K562 (cell line): ENCODE data around the gene GALNT15. TPM values are rescaled to one million over a fixed set of nuclear protein-coding genes. Genes with fewer than 3 reads are reported as not detected.
A peak's percentile ranks its signal among the peaks of the same experiment; 100 is the strongest.

ENCODE experiments used
- CAMTA2 ChIP-seq: fragments of 250-450 bp; sonication (Bioruptor Pico); conservative IDR thresholded peaks from 2 replicates; pipeline ENCODE4 v1.5.1; 2022
- GABPB2 ChIP-seq: fragments of 250-450 bp; sonication (Bioruptor Pico); conservative IDR thresholded peaks from 2 replicates; pipeline ENCODE4 v1.5.1; 2021; ENCODE audit warnings: mild to moderate bottlenecking
- HDGF ChIP-seq: fragments of 450-650 bp; IDR thresholded peaks from 2 replicates; pipeline ENCODE4 v1.6.1; 2016
- HNRNPLL ChIP-seq: fragments of 200-400 bp; formaldehyde crosslinking; IDR thresholded peaks from 2 replicates; pipeline ENCODE4 v1.6.1; 2017; ENCODE audit warnings: low read length, low read depth, mild to moderate bottlenecking; ENCODE audit not compliant: poor library complexity, severe bottlenecking
- MCM5 ChIP-seq: fragments of 450-650 bp; IDR thresholded peaks from 2 replicates; pipeline ENCODE4 v1.6.1; 2016; ENCODE audit warnings: low read depth
- MCM7 ChIP-seq, 2 experiments: fragments of 450-650 bp; IDR thresholded peaks; 2 replicates each; pipeline ENCODE4 v1.6.1; 2016 to 2018
- MTF1 ChIP-seq: fragments of 250-450 bp; sonication (Bioruptor Pico); IDR thresholded peaks from 2 replicates; pipeline ENCODE4 v1.9.0; 2021; ENCODE audit warnings: moderate library complexity, mild to moderate bottlenecking, inconsistent platforms, borderline replicate concordance
- NR2C1 ChIP-seq, 2 experiments: fragments of 450-650 bp; IDR thresholded peaks; 2 replicates each; pipeline ENCODE4 v1.6.1; 2017; ENCODE audit warnings: mild to moderate bottlenecking in 2 of 2, antibody characterized with exemption in 1 of 2, inconsistent platforms in 1 of 2, missing compliant biosample characterization in 1 of 2, missing genetic modification characterization in 1 of 2
- RAD21 ChIP-seq, 2 experiments: fragments of 250-450 bp in 1 of 2; fragments of 450-650 bp in 1 of 2; sonication (Bioruptor Pico) in 1 of 2; formaldehyde crosslinking in 1 of 2; IDR thresholded peaks in 1 of 2; conservative IDR thresholded peaks in 1 of 2; 2 replicates each; pipeline versions ENCODE4 v1.4.0 to v1.8.0; 2020 to 2022; ENCODE audit warnings: mild to moderate bottlenecking in 2 of 2, moderate library complexity in 1 of 2
- SRSF1 ChIP-seq: fragments of 200-400 bp; formaldehyde crosslinking; IDR thresholded peaks from 2 replicates; pipeline ENCODE4 v1.6.1; 2017; ENCODE audit warnings: mild to moderate bottlenecking, low read depth, low read length, moderate library complexity
- TEAD2 ChIP-seq: fragments of 450-650 bp; IDR thresholded peaks from 2 replicates; pipeline ENCODE4 v1.6.1; 2016; ENCODE audit warnings: missing genetic modification characterization, control low read depth, missing compliant biosample characterization
- ZC3H11A ChIP-seq: IDR thresholded peaks from 2 replicates; pipeline ENCODE4 v1.6.1; 2012; ENCODE audit warnings: low read depth, low read length, improper control_type of control experiment
- ZNF165 ChIP-seq: fragments of 250-450 bp; sonication (Bioruptor Pico); IDR thresholded peaks from 2 replicates; pipeline ENCODE4 v1.4.0; 2020; ENCODE audit warnings: borderline replicate concordance
- polyA plus RNA-seq, 8 experiments: library from polyadenylated mRNA; depleted of rRNA in 4 of 8; stranded (reverse) in 5 of 8; unstranded in 3 of 8; fragments of >200 nt; fragmentation: Nextera tagmentation in 2 of 8; fragmentation: Illumina TruSeq in 1 of 8; extraction: Ambion mirVana in 2 of 8; extraction: Trizol in 1 of 8; gene quantifications; 2 replicates each; pipeline versions ENCODE4 v1.2.1 to v1.2.3, GENCODE V29; 2011 to 2014; ENCODE audit warnings: inconsistent platforms in 1 of 8, missing spikeins in 1 of 8
- total RNA-seq, 7 experiments: library from RNA; depleted of rRNA in 6 of 7; stranded (reverse); fragments of >200 nt in 6 of 7; fragmentation: Illumina TruSeq in 2 of 7; extraction: Trizol in 2 of 7; gene quantifications; 2 replicates each; pipeline versions ENCODE4 v1.2.1 to v1.2.3, GENCODE V29; 2011 to 2021; ENCODE audit warnings: low replicate concordance in 1 of 7
- TF ChIP-seq, protein P1 (sequence below): fragments of 450-650 bp; IDR thresholded peaks from 2 replicates; pipeline ENCODE4 v1.7.1; 2018; ENCODE audit warnings: mild to moderate bottlenecking, low read depth; ENCODE audit not compliant: partially characterized antibody
- TF ChIP-seq, protein P2 (sequence below): sonication (generic); formaldehyde crosslinking; IDR thresholded peaks from 2 replicates; pipeline ENCODE4 v1.8.1; 2023; ENCODE audit warnings: missing genetic modification reagents, mild to moderate bottlenecking, borderline replicate concordance
- TF ChIP-seq, protein P3 (sequence below): fragments of 250-450 bp; sonication (Bioruptor Pico); IDR thresholded peaks from 2 replicates; pipeline ENCODE4 v1.5.1; 2021; ENCODE audit warnings: mild to moderate bottlenecking
- TF ChIP-seq, protein P4 (sequence below): fragments of 450-650 bp; IDR thresholded peaks from 2 replicates; pipeline ENCODE4 v1.6.1; 2016

Gene GALNT15
- total and polyA plus RNA-seq, 9 of the 15 experiments (the other 6 are each of a cell fraction or from before 2014, with no cell fraction given) = not detected

DNA sequence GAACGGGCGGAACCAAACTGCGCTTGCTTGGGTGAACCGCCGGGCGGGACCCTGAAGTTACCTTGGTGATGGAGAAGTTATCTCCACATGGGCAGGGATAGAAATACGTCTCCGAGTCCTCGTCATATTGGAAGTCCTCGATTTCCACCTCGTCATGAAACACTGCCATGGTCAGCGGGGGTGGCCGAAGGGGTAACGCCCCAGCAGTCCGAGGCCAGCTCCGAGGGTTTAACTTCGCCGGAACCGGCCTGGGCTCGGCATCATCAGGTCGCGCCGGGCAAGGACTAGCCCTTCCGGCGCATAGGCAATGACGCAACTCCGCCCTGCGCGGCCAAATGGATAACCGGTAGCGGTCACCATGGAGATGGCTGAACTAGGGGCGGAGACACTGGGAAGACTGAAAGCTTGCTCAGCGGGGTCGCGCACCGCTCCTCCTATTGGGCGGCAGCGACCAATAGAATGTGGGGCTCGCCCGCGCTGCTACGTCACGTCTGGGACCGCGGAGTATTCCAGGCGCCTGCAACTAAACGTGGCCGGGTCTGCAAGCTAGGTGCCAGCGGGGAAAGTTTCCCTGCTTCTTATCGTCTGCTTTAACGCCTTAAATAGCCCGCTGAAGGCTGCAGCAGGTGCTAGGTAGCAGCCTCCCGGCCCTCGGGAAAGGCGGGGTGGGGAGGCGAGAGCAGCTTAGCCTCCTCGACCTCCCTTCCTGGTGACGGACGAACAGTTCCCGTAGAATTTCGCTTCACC, 90.4 kb downstream of the GALNT15 start, which contains the start of the genes DPH3 and OXNAD1 (continued):
- TF ChIP-seq, protein P1, sequence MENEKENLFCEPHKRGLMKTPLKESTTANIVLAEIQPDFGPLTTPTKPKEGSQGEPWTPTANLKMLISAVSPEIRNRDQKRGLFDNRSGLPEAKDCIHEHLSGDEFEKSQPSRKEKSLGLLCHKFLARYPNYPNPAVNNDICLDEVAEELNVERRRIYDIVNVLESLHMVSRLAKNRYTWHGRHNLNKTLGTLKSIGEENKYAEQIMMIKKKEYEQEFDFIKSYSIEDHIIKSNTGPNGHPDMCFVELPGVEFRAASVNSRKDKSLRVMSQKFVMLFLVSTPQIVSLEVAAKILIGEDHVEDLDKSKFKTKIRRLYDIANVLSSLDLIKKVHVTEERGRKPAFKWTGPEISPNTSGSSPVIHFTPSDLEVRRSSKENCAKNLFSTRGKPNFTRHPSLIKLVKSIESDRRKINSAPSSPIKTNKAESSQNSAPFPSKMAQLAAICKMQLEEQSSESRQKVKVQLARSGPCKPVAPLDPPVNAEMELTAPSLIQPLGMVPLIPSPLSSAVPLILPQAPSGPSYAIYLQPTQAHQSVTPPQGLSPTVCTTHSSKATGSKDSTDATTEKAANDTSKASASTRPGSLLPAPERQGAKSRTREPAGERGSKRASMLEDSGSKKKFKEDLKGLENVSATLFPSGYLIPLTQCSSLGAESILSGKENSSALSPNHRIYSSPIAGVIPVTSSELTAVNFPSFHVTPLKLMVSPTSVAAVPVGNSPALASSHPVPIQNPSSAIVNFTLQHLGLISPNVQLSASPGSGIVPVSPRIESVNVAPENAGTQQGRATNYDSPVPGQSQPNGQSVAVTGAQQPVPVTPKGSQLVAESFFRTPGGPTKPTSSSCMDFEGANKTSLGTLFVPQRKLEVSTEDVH = peak; percentile 97
- TF ChIP-seq HNRNPLL (peak; percentile 72), TEAD2 (tag) (no peak), MCM7 (IDR thresholded peaks at IDR 0.05) (no peak), SRSF1 (no peak), MTF1 (no peak), CAMTA2 (no peak), HDGF (no peak), ZNF165 (peak; percentile 68; the same call in 1 of the 2 replicates), MCM5 (no peak), ZC3H11A (peak; percentile 62; the same call in 1 of the 2 replicates), RAD21 (CRISPR knock-in tag; conservative IDR thresholded peaks at IDR 0.05 in 1 of 2, IDR thresholded peaks at IDR 0.05 in 1 of 2) (peak in 1 of 2 experiments; percentile 9; a peak in 1 of 4 replicates), NR2C1 (IDR thresholded peaks at IDR 0.05) (peak; percentile 87), NR2C1 (tag; IDR thresholded peaks at IDR 0.05) (peak; percentile 91), GABPB2 (CRISPR knock-in tag) (no peak)
- TF ChIP-seq, protein P2, sequence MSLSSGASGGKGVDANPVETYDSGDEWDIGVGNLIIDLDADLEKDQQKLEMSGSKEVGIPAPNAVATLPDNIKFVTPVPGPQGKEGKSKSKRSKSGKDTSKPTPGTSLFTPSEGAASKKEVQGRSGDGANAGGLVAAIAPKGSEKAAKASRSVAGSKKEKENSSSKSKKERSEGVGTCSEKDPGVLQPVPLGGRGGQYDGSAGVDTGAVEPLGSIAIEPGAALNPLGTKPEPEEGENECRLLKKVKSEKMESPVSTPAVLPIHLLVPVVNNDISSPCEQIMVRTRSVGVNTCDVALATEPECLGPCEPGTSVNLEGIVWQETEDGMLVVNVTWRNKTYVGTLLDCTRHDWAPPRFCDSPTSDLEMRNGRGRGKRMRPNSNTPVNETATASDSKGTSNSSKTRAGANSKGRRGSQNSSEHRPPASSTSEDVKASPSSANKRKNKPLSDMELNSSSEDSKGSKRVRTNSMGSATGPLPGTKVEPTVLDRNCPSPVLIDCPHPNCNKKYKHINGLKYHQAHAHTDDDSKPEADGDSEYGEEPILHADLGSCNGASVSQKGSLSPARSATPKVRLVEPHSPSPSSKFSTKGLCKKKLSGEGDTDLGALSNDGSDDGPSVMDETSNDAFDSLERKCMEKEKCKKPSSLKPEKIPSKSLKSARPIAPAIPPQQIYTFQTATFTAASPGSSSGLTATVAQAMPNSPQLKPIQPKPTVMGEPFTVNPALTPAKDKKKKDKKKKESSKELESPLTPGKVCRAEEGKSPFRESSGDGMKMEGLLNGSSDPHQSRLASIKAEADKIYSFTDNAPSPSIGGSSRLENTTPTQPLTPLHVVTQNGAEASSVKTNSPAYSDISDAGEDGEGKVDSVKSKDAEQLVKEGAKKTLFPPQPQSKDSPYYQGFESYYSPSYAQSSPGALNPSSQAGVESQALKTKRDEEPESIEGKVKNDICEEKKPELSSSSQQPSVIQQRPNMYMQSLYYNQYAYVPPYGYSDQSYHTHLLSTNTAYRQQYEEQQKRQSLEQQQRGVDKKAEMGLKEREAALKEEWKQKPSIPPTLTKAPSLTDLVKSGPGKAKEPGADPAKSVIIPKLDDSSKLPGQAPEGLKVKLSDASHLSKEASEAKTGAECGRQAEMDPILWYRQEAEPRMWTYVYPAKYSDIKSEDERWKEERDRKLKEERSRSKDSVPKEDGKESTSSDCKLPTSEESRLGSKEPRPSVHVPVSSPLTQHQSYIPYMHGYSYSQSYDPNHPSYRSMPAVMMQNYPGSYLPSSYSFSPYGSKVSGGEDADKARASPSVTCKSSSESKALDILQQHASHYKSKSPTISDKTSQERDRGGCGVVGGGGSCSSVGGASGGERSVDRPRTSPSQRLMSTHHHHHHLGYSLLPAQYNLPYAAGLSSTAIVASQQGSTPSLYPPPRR = no peak
- TF ChIP-seq, protein P3, sequence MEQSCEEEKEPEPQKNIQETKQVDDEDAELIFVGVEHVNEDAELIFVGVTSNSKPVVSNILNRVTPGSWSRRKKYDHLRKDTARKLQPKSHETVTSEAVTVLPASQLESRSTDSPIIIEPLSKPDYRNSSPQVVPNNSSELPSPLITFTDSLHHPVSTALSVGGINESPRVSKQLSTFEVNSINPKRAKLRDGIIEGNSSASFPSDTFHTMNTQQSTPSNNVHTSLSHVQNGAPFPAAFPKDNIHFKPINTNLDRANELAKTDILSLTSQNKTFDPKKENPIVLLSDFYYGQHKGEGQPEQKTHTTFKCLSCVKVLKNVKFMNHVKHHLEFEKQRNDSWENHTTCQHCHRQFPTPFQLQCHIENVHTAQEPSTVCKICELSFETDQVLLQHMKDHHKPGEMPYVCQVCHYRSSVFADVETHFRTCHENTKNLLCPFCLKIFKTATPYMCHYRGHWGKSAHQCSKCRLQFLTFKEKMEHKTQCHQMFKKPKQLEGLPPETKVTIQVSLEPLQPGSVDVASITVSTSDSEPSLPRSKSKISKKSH (CRISPR knock-in tag) = no peak
- TF ChIP-seq, protein P4, sequence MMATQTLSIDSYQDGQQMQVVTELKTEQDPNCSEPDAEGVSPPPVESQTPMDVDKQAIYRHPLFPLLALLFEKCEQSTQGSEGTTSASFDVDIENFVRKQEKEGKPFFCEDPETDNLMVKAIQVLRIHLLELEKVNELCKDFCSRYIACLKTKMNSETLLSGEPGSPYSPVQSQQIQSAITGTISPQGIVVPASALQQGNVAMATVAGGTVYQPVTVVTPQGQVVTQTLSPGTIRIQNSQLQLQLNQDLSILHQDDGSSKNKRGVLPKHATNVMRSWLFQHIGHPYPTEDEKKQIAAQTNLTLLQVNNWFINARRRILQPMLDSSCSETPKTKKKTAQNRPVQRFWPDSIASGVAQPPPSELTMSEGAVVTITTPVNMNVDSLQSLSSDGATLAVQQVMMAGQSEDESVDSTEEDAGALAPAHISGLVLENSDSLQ = peak; percentile 89
